Astrocyte (in vitro differentiated cells and primary cell): ENCODE measurements around the gene EPAS1. TPM values are rescaled to one million over a fixed set of nuclear protein-coding genes. Genes with fewer than 3 reads are reported as not detected.

Source experiments
- DNase-seq: peaks from one replicate; pipeline ENCODE4 v3.0.0-alpha.2; 2010; ENCODE audit warnings: low read depth
- FAIRE-seq: peaks from 2 replicates; lab custom pipeline; 2011; peaks lifted over from hg19 to GRCh38; lab: Jason Lieb, UNC
- H2AFZ ChIP-seq: 2 replicates; pipeline ENCODE4 v1.6.0; 2012; ENCODE audit warnings: low read depth, low read length, inconsistent platforms
- H3K27ac ChIP-seq: 2 replicates; pipeline ENCODE4 v1.5.1; 2011; ENCODE audit warnings: low read depth, low read length, inconsistent platforms
- H3K27me3 ChIP-seq: 2 replicates; pipeline ENCODE4 v1.6.0; 2011; ENCODE audit warnings: low read length, inconsistent platforms; ENCODE audit not compliant: insufficient read depth
- H3K36me3 ChIP-seq: 2 replicates; pipeline ENCODE4 v1.5.1; 2011; ENCODE audit warnings: low read length, inconsistent platforms; ENCODE audit not compliant: insufficient read depth
- H3K4me1 ChIP-seq: 2 replicates; pipeline ENCODE4 v1.5.1; 2011; ENCODE audit warnings: low read length, inconsistent platforms; ENCODE audit not compliant: insufficient read depth
- H3K4me2 ChIP-seq: 2 replicates; pipeline ENCODE4 v1.6.0; 2012; ENCODE audit warnings: low read length, inconsistent platforms
- H3K4me3 ChIP-seq: 2 replicates; pipeline ENCODE4 v1.5.1; 2011; ENCODE audit warnings: low read depth, mild to moderate bottlenecking, low read length, inconsistent platforms; ENCODE audit not compliant: insufficient read depth
- H3K79me2 ChIP-seq: 2 replicates; pipeline ENCODE4 v1.6.0; 2012; ENCODE audit warnings: mild to moderate bottlenecking, low read length, inconsistent platforms; ENCODE audit not compliant: insufficient read depth
- H3K9ac ChIP-seq: 2 replicates; pipeline ENCODE4 v1.6.0; 2012; ENCODE audit warnings: mild to moderate bottlenecking, low read length, inconsistent platforms
- H3K9me3 ChIP-seq: 2 replicates; pipeline ENCODE4 v1.5.1; 2012; ENCODE audit warnings: low read depth, mild to moderate bottlenecking, low read length, inconsistent platforms; ENCODE audit not compliant: insufficient read depth
- H4K20me1 ChIP-seq: 2 replicates; pipeline ENCODE4 v1.6.0; 2012; ENCODE audit warnings: low read length, inconsistent platforms; ENCODE audit not compliant: insufficient read depth
- H3K27ac Mint-ChIP-seq: one replicate; pipeline ENCODE4 v1.8.0; 2021; ENCODE audit warnings: mild to moderate bottlenecking, mixed read lengths; ENCODE audit not compliant: unreplicated experiment
- H3K27me3 Mint-ChIP-seq: one replicate; pipeline ENCODE4 v1.8.0; 2021; ENCODE audit warnings: low read depth, mixed read lengths; ENCODE audit not compliant: unreplicated experiment
- H3K36me3 Mint-ChIP-seq: one replicate; pipeline ENCODE4 v1.8.0; 2021; ENCODE audit warnings: low read depth, mixed read lengths; ENCODE audit not compliant: unreplicated experiment
- H3K4me1 Mint-ChIP-seq: one replicate; pipeline ENCODE4 v1.8.0; 2021; ENCODE audit warnings: low read depth, mixed read lengths; ENCODE audit not compliant: unreplicated experiment
- H3K4me3 Mint-ChIP-seq: one replicate; pipeline ENCODE4 v1.8.0; 2021; ENCODE audit warnings: mild to moderate bottlenecking, moderate library complexity, mixed read lengths; ENCODE audit not compliant: unreplicated experiment
- H3K9me3 Mint-ChIP-seq: one replicate; pipeline ENCODE4 v1.8.0; 2021; ENCODE audit warnings: mild to moderate bottlenecking, mixed read lengths; ENCODE audit not compliant: unreplicated experiment
- EZH2 ChIP-seq: IDR thresholded peaks from 2 replicates; pipeline ENCODE4 v1.6.1; 2012; ENCODE audit warnings: mild to moderate bottlenecking, low read length, inconsistent platforms; ENCODE audit not compliant: insufficient read depth
- total RNA-seq: library from RNA; stranded (reverse); gene quantifications from 2 replicates; pipeline ENCODE4 v1.2.1, GENCODE V29; 2021
- TF ChIP-seq, protein P1 (sequence below): IDR thresholded peaks from 2 replicates; pipeline ENCODE4 v1.5.1; 2011; ENCODE audit warnings: low read depth, mild to moderate bottlenecking, inconsistent platforms, low read length, moderate library complexity; ENCODE audit not compliant: insufficient read depth

EPAS1 gene
- total RNA-seq, 1 donor from 2014 or later: 42.8 TPM

DNA sequence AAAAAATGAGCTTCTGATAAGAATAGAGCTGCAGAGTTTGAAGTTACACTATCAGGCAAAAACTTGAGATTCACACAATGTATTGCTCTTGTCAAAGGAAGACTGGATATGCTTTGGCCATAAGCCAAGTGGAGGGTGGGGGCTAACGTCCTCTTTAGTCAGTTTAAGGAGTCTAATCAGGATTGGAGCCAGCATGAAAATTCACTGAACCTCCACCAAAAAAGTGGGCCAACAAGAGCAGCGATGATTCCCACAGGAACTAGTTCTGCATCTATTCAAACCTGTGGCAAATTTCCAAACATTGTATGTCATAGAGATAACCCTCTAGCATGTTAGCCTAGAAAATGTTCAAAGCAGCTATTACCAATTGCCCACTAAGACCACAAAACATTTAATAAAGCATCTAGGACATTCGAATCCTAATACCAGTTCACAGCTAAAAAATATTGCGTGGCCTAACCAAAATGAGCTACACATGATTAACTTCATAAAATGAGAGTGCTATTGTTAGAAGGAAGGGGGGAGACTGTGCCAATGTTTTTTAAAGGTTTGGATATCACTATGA is 138.7 kb downstream of the EPAS1 start:
- Histone ChIP-seq H3K9ac (no peak overlapping the region), H3K4me2 (no peak overlapping the region), H3K36me3 (no peaks in the 10 kb centered on the region), H3K9me3 (no peaks in the 10 kb centered on the region), H3K4me1 (peaks cover 13% of the 10 kb centered on the region), H3K79me2 (no peaks in the 10 kb centered on the region), H2AFZ (no peak overlapping the region), H4K20me1 (no peaks in the 10 kb centered on the region), H3K27ac (no peak overlapping the region), H3K27me3 (peaks cover 3% of the 10 kb centered on the region), H3K4me3 (no peak overlapping the region)
- H3K27ac Mint-ChIP-seq: peak overlapping the region; percentile 84
- DNase-seq (peak; percentile 73), FAIRE-seq (no peak)
- H3K4me1 Mint-ChIP-seq: peaks cover 39% of the 10 kb centered on the region
- no peaks in the 10 kb centered on the region for H3K36me3 Mint-ChIP-seq
- TF ChIP-seq EZH2: no peak
- TF ChIP-seq, protein P1, sequence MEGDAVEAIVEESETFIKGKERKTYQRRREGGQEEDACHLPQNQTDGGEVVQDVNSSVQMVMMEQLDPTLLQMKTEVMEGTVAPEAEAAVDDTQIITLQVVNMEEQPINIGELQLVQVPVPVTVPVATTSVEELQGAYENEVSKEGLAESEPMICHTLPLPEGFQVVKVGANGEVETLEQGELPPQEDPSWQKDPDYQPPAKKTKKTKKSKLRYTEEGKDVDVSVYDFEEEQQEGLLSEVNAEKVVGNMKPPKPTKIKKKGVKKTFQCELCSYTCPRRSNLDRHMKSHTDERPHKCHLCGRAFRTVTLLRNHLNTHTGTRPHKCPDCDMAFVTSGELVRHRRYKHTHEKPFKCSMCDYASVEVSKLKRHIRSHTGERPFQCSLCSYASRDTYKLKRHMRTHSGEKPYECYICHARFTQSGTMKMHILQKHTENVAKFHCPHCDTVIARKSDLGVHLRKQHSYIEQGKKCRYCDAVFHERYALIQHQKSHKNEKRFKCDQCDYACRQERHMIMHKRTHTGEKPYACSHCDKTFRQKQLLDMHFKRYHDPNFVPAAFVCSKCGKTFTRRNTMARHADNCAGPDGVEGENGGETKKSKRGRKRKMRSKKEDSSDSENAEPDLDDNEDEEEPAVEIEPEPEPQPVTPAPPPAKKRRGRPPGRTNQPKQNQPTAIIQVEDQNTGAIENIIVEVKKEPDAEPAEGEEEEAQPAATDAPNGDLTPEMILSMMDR: no peak
- no peaks in the 10 kb centered on the region for H3K9me3 Mint-ChIP-seq
- no peak overlapping the region for H3K4me3 Mint-ChIP-seq
- peaks cover 4% of the 10 kb centered on the region for H3K27me3 Mint-ChIP-seq

Other genes starting within 250 kb of the EPAS1 start
- not detected in 2 replicates for gene TMEM247, start 182.2 kb downstream of the EPAS1 start, total RNA-seq
- 103 and 109 TPM in 2 replicates for gene RHOQ, start 245.1 kb downstream of the EPAS1 start, total RNA-seq
- 4.9 and 6.2 TPM in 2 replicates for gene ATP6V1E2, start 245.2 kb downstream of the EPAS1 start, total RNA-seq